A673 (cell line): ENCODE data around the gene AHCY. TPM values are rescaled to one million over a fixed set of nuclear protein-coding genes. Genes with fewer than 3 reads are reported as not detected.

ENCODE experiments used
- BruUV-seq: library from RNA; stranded (reverse); fragments of 400-500 nt; replicated peaks from 2 replicates; lab custom pipeline; 2021; lab: Mats Ljungman, UMichigan
- CTCF ChIA-PET: fragments of 300-600 bp; sonication (Branson Sonifier 250); formaldehyde crosslinking; loops from one replicate; lab custom pipeline; 2022; ENCODE audit warnings: antibody characterized with exemption; lab: Charles Lee
- POLR2A ChIA-PET: fragments of 300-600 bp; sonication (Branson Sonifier 250); formaldehyde crosslinking; loops from one replicate; lab custom pipeline; 2022; ENCODE audit warnings: antibody characterized with exemption; ENCODE audit not compliant: low non-redundant PET; lab: Charles Lee
- DNase-seq: peaks from one replicate; pipeline ENCODE4 v3.0.0-alpha.2; 2015; ENCODE audit warnings: low spot score
- H3K27ac ChIP-seq: fragments of 200-600 bp; sonication (generic); 2 replicates; pipeline ENCODE4 v1.5.1; 2016; ENCODE audit warnings: mixed run types, low read depth, mild to moderate bottlenecking, mixed read lengths, antibody characterized with exemption, low read length; ENCODE audit not compliant: poor library complexity, severe bottlenecking
- H3K27me3 ChIP-seq: fragments of 200-600 bp; sonication (generic); replicated peaks from 2 replicates; pipeline ENCODE4 v1.6.1; 2017; ENCODE audit warnings: mixed run types, low read depth, mild to moderate bottlenecking, mixed read lengths, antibody characterized with exemption, low read length; ENCODE audit not compliant: insufficient read depth, poor library complexity
- H3K36me3 ChIP-seq: fragments of 200-600 bp; sonication (generic); 2 replicates; pipeline ENCODE4 v1.6.1; 2016; ENCODE audit warnings: mixed run types, mild to moderate bottlenecking, mixed read lengths, antibody characterized with exemption, low read length; ENCODE audit not compliant: insufficient read depth, poor library complexity, severe bottlenecking
- H3K4me1 ChIP-seq: fragments of 200-600 bp; sonication (generic); 2 replicates; pipeline ENCODE4 v1.6.1; 2017; ENCODE audit warnings: mixed run types, mild to moderate bottlenecking, mixed read lengths, antibody characterized with exemption, low read length; ENCODE audit not compliant: insufficient read depth, poor library complexity, severe bottlenecking
- H3K4me3 ChIP-seq: fragments of 200-600 bp; sonication (generic); 2 replicates; pipeline ENCODE4 v1.5.1; 2016; ENCODE audit warnings: low read depth, mixed run types, mild to moderate bottlenecking, mixed read lengths, low read length; ENCODE audit not compliant: poor library complexity, severe bottlenecking
- H3K9me3 ChIP-seq: fragments of 200-600 bp; sonication (generic); 2 replicates; pipeline ENCODE4 v1.6.1; 2016; ENCODE audit warnings: mixed run types, low read depth, mild to moderate bottlenecking, mixed read lengths, antibody characterized with exemption, low read length; ENCODE audit not compliant: poor library complexity, severe bottlenecking
- EZH2 ChIP-seq: fragments of 200-600 bp; sonication (generic); IDR thresholded peaks from 2 replicates; pipeline ENCODE4 v1.6.1; 2017; ENCODE audit warnings: borderline replicate concordance, low read depth, mild to moderate bottlenecking, mixed read lengths, antibody characterized with exemption, low read length; ENCODE audit not compliant: poor library complexity, severe bottlenecking
- intact Hi-C: fragments of 100-400 bp; cut with micrococcal nuclease; formaldehyde crosslinking; loops from one replicate; pipeline ENCODE4 v1.10.0; 2022; ENCODE audit not compliant: unreplicated experiment
- total RNA-seq: library from RNA; stranded (reverse); gene quantifications from 2 replicates; pipeline ENCODE4 v1.2.3, GENCODE V29; 2021
- TF ChIP-seq, protein P1 (sequence below): fragments of 300-800, 200-600 bp; sonication (generic); conservative IDR thresholded peaks from 2 replicates; pipeline ENCODE4 v1.5.1; 2017; ENCODE audit warnings: low read depth, mild to moderate bottlenecking, antibody characterized with exemption, low read length, moderate library complexity, mixed read lengths

Gene AHCY
- total RNA-seq, 1 experiment from 2014 or later: 284 TPM

DNA sequence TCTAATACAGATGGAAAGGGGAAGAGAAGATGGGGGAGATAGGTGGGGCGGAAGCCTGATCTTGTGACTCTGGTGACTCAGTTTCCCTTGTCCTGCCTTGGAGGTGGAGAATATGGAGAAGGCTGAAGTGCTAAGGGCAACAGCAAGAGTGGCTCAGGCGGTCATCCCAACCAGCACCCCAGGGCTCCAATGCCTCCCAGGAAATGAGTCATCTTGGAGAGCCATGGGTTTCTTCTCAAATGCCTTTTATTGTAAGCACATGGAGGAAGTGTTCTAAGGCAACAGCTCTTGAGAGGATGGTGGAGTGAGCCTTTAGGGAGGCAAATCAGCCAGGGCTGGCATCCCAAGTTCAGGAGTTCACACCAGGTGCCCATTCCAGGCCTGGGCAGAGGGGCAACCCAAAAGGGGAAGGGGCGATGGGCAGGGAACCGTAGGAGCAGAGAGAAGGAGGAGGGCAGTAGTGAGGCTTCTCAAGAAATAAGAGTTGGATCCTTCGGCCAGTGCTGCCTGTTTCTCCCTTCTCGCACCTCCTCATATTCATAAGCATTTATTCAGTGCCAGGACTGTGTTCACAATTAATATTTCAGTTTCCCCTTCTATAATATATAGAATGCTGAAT is 13.2 kb upstream of the AHCY start:
- Histone ChIP-seq H3K4me1 (peaks cover 12% of the 10 kb centered on the region), H3K36me3 (no peaks in the 10 kb centered on the region), H3K4me3 (no peak overlapping the region), H3K27me3 (no peaks in the 10 kb centered on the region), H3K9me3 (no peaks in the 10 kb centered on the region), H3K27ac (no peak overlapping the region)
- no TSS peak for BruUV-seq
- no peak for TF ChIP-seq EZH2
- TF ChIP-seq, protein P1, sequence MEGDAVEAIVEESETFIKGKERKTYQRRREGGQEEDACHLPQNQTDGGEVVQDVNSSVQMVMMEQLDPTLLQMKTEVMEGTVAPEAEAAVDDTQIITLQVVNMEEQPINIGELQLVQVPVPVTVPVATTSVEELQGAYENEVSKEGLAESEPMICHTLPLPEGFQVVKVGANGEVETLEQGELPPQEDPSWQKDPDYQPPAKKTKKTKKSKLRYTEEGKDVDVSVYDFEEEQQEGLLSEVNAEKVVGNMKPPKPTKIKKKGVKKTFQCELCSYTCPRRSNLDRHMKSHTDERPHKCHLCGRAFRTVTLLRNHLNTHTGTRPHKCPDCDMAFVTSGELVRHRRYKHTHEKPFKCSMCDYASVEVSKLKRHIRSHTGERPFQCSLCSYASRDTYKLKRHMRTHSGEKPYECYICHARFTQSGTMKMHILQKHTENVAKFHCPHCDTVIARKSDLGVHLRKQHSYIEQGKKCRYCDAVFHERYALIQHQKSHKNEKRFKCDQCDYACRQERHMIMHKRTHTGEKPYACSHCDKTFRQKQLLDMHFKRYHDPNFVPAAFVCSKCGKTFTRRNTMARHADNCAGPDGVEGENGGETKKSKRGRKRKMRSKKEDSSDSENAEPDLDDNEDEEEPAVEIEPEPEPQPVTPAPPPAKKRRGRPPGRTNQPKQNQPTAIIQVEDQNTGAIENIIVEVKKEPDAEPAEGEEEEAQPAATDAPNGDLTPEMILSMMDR: no peak
- POLR2A ChIA-PET: no interaction called here
- peak; percentile 68 for DNase-seq
- CTCF ChIA-PET: no interaction called here
- intact Hi-C loops: no loop called here

DNA sequence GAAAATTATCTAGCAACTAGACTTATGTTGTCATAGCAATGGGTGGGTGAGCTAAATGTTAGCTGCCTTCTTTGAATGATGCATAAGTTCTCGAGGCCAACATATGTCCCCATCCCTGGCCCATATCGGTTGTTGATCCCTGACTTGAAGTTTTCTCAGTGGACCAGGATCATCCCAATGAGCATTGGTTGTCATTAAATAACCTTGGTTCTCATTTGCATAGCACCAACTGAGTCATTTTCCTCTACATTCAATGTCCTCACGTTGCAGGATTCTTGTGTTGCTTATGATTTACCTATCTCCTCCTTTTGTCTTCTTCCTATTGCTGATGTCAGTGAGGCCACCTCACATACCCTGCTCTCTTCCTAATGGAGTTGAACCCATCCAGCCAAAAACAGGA is 12.1 kb upstream of the AHCY start:
- TF ChIP-seq EZH2: no peak
- TF ChIP-seq, protein P1: no peak
- Histone ChIP-seq H3K27ac (no peak overlapping the region), H3K27me3 (no peaks in the 10 kb centered on the region), H3K36me3 (no peaks in the 10 kb centered on the region), H3K4me3 (no peak overlapping the region), H3K9me3 (no peaks in the 10 kb centered on the region), H3K4me1 (peaks cover 12% of the 10 kb centered on the region)
- CTCF ChIA-PET: no interaction called here
- DNase-seq: no peak
- POLR2A ChIA-PET: no interaction called here
- no TSS peak for BruUV-seq
- intact Hi-C loops: no loop called here

DNA sequence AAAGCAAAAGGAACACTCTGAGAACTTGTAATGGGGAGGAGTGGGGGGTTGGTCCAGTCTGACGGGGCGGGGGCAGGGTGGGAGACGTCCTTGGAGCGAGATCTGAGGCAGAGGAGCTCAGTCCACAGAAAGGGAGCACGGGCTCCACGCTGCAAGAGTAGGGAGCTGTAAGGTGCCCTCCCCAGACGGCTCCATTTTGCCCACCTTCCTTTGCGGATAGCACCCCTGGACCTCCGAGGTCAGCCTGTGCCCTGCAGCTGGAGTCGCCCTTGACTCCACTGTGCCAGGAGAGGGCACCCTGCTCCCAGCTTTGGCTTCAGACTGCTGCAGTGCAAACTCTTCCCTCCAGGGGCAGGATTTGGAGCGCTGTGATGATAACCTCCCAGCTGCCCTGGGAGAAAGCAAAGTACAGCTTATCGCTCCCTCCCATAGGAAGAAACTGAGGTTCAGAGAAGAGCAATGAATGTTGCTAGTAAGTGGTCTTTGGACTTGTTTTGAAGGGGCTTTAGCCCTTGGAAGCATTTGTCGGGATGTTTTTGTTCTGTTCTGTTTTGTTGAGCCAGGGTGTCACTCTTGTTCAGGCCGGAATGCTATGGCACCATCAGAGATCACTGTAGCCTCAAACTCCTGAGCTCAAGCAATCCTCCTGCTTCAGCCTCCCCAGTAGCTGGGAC is 9.5 kb upstream of the AHCY start:
- CTCF ChIA-PET: interaction anchor here (0.5 to 2.7 kb wide), 25 partner anchors 10 to 784 kb away, joined by 3 to 34 read pairs (median 5); partner anchors contain the start of genes DYNLRB1, ITCH and TP53INP2
- H3K4me3 ChIP-seq: peak overlapping the region; percentile 31
- POLR2A ChIA-PET: no interaction called here

More for the DNA sequence above, 9.5 kb upstream of the AHCY start:
- DNase-seq: peak; percentile 93
- H3K27me3 ChIP-seq: no peaks in the 10 kb centered on the region
- no peak for TF ChIP-seq EZH2
- TF ChIP-seq, protein P1: peak; percentile 100
- no TSS peak for BruUV-seq
- intact Hi-C loops: loop anchor here (2.0 to 5.0 kb wide), 4 partner anchors 160 to 455 kb away; no protein-coding TSS in a partner anchor
- H3K4me1 ChIP-seq: peaks cover 12% of the 10 kb centered on the region
- no peaks in the 10 kb centered on the region for H3K36me3 ChIP-seq
- H3K27ac ChIP-seq: no peak overlapping the region
- H3K9me3 ChIP-seq: no peaks in the 10 kb centered on the region
